H9 (cell line): ENCODE data around the gene DAD1. TPM values are rescaled to one million over a fixed set of nuclear protein-coding genes. Genes with fewer than 3 reads are reported as not detected.

Source experiments
- DNase-seq: peaks from one replicate; pipeline ENCODE4 v3.0.0-alpha.2; 2017
- H2AFZ ChIP-seq: one replicate; pipeline ENCODE4 v1.6.1; 2013; ENCODE audit warnings: mild to moderate bottlenecking, low read length, control low read depth, moderate library complexity
- H2AK5ac ChIP-seq: 2 replicates; pipeline ENCODE4 v1.6.1; 2013; ENCODE audit warnings: low read length, control low read depth, mixed read lengths; ENCODE audit not compliant: insufficient read length
- H2BK120ac ChIP-seq: one replicate; pipeline ENCODE4 v1.6.1; 2013; ENCODE audit warnings: low read depth, mild to moderate bottlenecking, low read length, control low read depth, inconsistent platforms; ENCODE audit not compliant: poor library complexity, severe bottlenecking
- H2BK12ac ChIP-seq: 2 replicates; pipeline ENCODE4 v1.6.1; 2013; ENCODE audit warnings: low read length, control low read depth, mixed read lengths, low read depth; ENCODE audit not compliant: insufficient read length
- H2BK15ac ChIP-seq: 2 replicates; pipeline ENCODE4 v1.6.1; 2013; ENCODE audit warnings: low read depth, low read length, control low read depth
- H2BK20ac ChIP-seq: one replicate; pipeline ENCODE4 v1.6.1; 2013; ENCODE audit warnings: low read depth, mild to moderate bottlenecking, low read length, control low read depth, inconsistent platforms; ENCODE audit not compliant: poor library complexity, severe bottlenecking
- H2BK5ac ChIP-seq: 2 replicates; pipeline ENCODE4 v1.6.1; 2013; ENCODE audit warnings: low read length, control low read depth, mixed read lengths; ENCODE audit not compliant: insufficient read length
- H3K14ac ChIP-seq: 2 replicates; pipeline ENCODE4 v1.6.1; 2013; ENCODE audit warnings: low read length, control low read depth; ENCODE audit not compliant: insufficient read depth
- H3K18ac ChIP-seq: 2 replicates; pipeline ENCODE4 v1.6.1; 2013; ENCODE audit warnings: low read depth, mild to moderate bottlenecking, mixed read lengths, low read length, control low read depth; ENCODE audit not compliant: insufficient read length
- H3K23ac ChIP-seq: 2 replicates; pipeline ENCODE4 v1.6.1; 2013; ENCODE audit warnings: low read length, control low read depth, mixed read lengths, low read depth; ENCODE audit not compliant: insufficient read length
- H3K23me2 ChIP-seq: 2 replicates; pipeline ENCODE4 v1.6.1; 2013; ENCODE audit warnings: low read depth, mild to moderate bottlenecking, mixed read lengths, low read length, control low read depth; ENCODE audit not compliant: insufficient read length, poor library complexity, severe bottlenecking
- H3K27ac ChIP-seq: 2 replicates; pipeline ENCODE4 v1.5.1; 2013; ENCODE audit warnings: low read length, control low read depth, mixed read lengths, low read depth; ENCODE audit not compliant: insufficient read length
- H3K27me3 ChIP-seq: 2 replicates; pipeline ENCODE4 v1.6.1; 2013; ENCODE audit warnings: low read length, control low read depth, inconsistent platforms; ENCODE audit not compliant: insufficient read depth
- H3K4ac ChIP-seq: 2 replicates; pipeline ENCODE4 v1.6.1; 2013; ENCODE audit warnings: low read depth, mild to moderate bottlenecking, control low read depth, inconsistent platforms, low read length, moderate library complexity
- H3K4me1 ChIP-seq: 2 replicates; pipeline ENCODE4 v1.6.1; 2013; ENCODE audit warnings: low read length, control low read depth, inconsistent platforms; ENCODE audit not compliant: insufficient read depth
- H3K4me2 ChIP-seq: 2 replicates; pipeline ENCODE4 v1.6.1; 2013; ENCODE audit warnings: low read length, control low read depth, mixed read lengths; ENCODE audit not compliant: insufficient read length, insufficient read depth
- H3K56ac ChIP-seq: 2 replicates; pipeline ENCODE4 v1.6.1; 2013; ENCODE audit warnings: low read depth, mild to moderate bottlenecking, mixed read lengths, low read length, control low read depth; ENCODE audit not compliant: insufficient read length
- H3K79me1 ChIP-seq: 2 replicates; pipeline ENCODE4 v1.6.1; 2013; ENCODE audit warnings: low read depth, mild to moderate bottlenecking, moderate library complexity, low read length, control low read depth, inconsistent platforms; ENCODE audit not compliant: insufficient read depth, poor library complexity, severe bottlenecking
- H3K79me2 ChIP-seq: 2 replicates; pipeline ENCODE4 v1.6.1; 2013; ENCODE audit warnings: low read length, control low read depth, inconsistent platforms; ENCODE audit not compliant: insufficient read depth
- H3K9ac ChIP-seq: 2 replicates; pipeline ENCODE4 v1.6.1; 2013; ENCODE audit warnings: low read length, control low read depth, mixed read lengths; ENCODE audit not compliant: insufficient read length; ENCODE audit errors: extremely low read depth
- H3K9me3 ChIP-seq: one replicate; pipeline ENCODE4 v1.6.1; 2013; ENCODE audit warnings: low read depth, low read length, inconsistent platforms; ENCODE audit not compliant: control insufficient read depth
- H3T11ph ChIP-seq: one replicate; pipeline ENCODE4 v1.6.1; 2013; ENCODE audit warnings: mild to moderate bottlenecking, low read length, control low read depth, inconsistent platforms
- H4K20me1 ChIP-seq: one replicate; pipeline ENCODE4 v1.6.1; 2013; ENCODE audit not compliant: control insufficient read depth, insufficient read length, insufficient read depth
- H4K5ac ChIP-seq: 2 replicates; pipeline ENCODE4 v1.6.1; 2013; ENCODE audit warnings: low read depth, mild to moderate bottlenecking, mixed read lengths, low read length, control low read depth; ENCODE audit not compliant: insufficient read length
- H4K8ac ChIP-seq: replicated peaks from 2 replicates; pipeline ENCODE4 v1.6.1; 2013; ENCODE audit warnings: low read length, control low read depth, mixed read lengths, low read depth; ENCODE audit not compliant: insufficient read length
- H4K91ac ChIP-seq: 2 replicates; pipeline ENCODE4 v1.6.1; 2013; ENCODE audit warnings: low read depth, mild to moderate bottlenecking, moderate library complexity, mixed read lengths, low read length, control low read depth; ENCODE audit not compliant: insufficient read length
- H3K27ac Mint-ChIP-seq, 3 experiments: 2 replicates in 2 of 3; 3 replicates in 1 of 3; pipeline ENCODE4 v1.8.0; 2020 to 2021; ENCODE audit warnings: mixed read lengths in 3 of 3, mild to moderate bottlenecking in 1 of 3, moderate library complexity in 1 of 3
- H3K27me3 Mint-ChIP-seq: 2 replicates; pipeline ENCODE4 v1.8.0; 2021; ENCODE audit warnings: low read depth, mild to moderate bottlenecking, moderate library complexity, mixed read lengths
- H3K36me3 Mint-ChIP-seq, 3 experiments: 2 replicates in 2 of 3; 3 replicates in 1 of 3; pipeline ENCODE4 v1.8.0; 2020 to 2021; ENCODE audit warnings: low read depth in 3 of 3, mixed read lengths in 3 of 3; ENCODE audit not compliant: insufficient read depth in 1 of 3
- H3K4me1 Mint-ChIP-seq, 2 experiments: 2 replicates each; pipeline ENCODE4 v1.8.0; 2020; ENCODE audit warnings: mixed read lengths in 2 of 2
- H3K4me3 Mint-ChIP-seq, 2 experiments: 2 replicates in 1 of 2; 3 replicates in 1 of 2; pipeline ENCODE4 v1.8.0; 2020 to 2021; ENCODE audit warnings: mild to moderate bottlenecking in 2 of 2, mixed read lengths in 2 of 2, moderate library complexity in 1 of 2
- H3K9me3 Mint-ChIP-seq, 2 experiments: 2 replicates in 1 of 2; 3 replicates in 1 of 2; pipeline ENCODE4 v1.8.0; 2020; ENCODE audit warnings: mild to moderate bottlenecking in 2 of 2, mixed read lengths in 2 of 2, moderate library complexity in 1 of 2
- WGBS: extraction: QIAGEN DNeasy Blood & Tissue Kit; methylation state at CpG from one replicate; pipeline ENCODE4 v1.1.7; 2013; ENCODE audit warnings: missing lambda C conversion rate, low lambda C conversion rate, mixed read lengths; ENCODE audit not compliant: insufficient read length; ENCODE audit errors: extremely low coverage; 5-methylcytosine and 5-hydroxymethylcytosine counted together
- total RNA-seq: library from RNA; stranded (reverse); gene quantifications from 2 replicates; pipeline ENCODE4 v1.2.1, GENCODE V29; 2021
- TF ChIP-seq, protein P1 (sequence below): fragments of 200-600 bp; sonication (generic); conservative IDR thresholded peaks from 3 replicates; pipeline ENCODE4 v1.8.0; 2021; ENCODE audit warnings: antibody characterized with exemption, mild to moderate bottlenecking

DAD1 gene
- total RNA-seq, 1 experiment from 2014 or later = 127 TPM

DNA sequence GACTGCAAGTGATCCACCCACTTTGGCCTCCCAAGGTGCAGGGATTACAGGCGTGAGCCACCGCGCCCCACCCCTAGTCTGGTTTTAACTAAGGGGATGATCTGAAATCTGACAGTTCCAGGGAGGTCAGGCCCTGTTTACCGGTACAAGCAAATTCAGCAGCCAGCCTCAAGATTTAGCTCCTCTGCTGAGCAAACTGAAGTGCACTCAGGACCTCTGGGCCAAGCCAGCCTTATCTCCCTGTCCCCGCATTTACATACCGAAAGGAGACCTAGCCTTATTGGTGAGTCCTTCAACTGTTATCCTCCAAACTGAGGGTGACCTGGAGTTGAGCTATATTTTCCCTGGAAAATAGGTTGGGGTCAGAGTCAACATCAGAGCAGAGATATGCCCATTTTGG, 8.2 kb upstream of the DAD1 start:
- H3K14ac ChIP-seq = no peak overlapping the region
- no peak overlapping the region for H2BK20ac ChIP-seq
- H2AFZ ChIP-seq = no peak overlapping the region
- H3K18ac ChIP-seq = no peak overlapping the region
- no peak for DNase-seq
- H3K23ac ChIP-seq = no peak overlapping the region
- H3K4me2 ChIP-seq = peak overlapping the region; percentile 86
- no peak overlapping the region for H2AK5ac ChIP-seq
- no peak overlapping the region for H2BK5ac ChIP-seq
- H3K79me1 ChIP-seq = no peaks in the 10 kb centered on the region
- no peaks in the 10 kb centered on the region for H3K9me3 ChIP-seq
- Mint-ChIP-seq H3K4me3 (peak overlapping the region; percentile 98 to 99), H3K4me1 (peaks cover 26 to 33% of the 10 kb centered on the region in 2 experiments), H3K36me3 (peaks cover 5 to 8% (median 7%) of the 10 kb centered on the region in 3 experiments; a peak in 6 of 7 replicates), H3K27me3 (peaks cover 1% of the 10 kb centered on the region; the same call in 1 of the 2 replicates), H3K27ac (no peak overlapping the region; a peak in 1 of 7 replicates), H3K9me3 (no peaks in the 10 kb centered on the region; a peak in 1 of 5 replicates)
- H4K8ac ChIP-seq = no peak overlapping the region
- no peak overlapping the region for H3T11ph ChIP-seq
- H2BK15ac ChIP-seq = no peak overlapping the region
- H3K4ac ChIP-seq = no peak overlapping the region
- H4K20me1 ChIP-seq = no peaks in the 10 kb centered on the region
- no peaks in the 10 kb centered on the region for H3K27me3 ChIP-seq
- peaks cover 3% of the 10 kb centered on the region; the same call in 1 of the 2 replicates for H3K4me1 ChIP-seq
- H2BK12ac ChIP-seq = no peak overlapping the region
- H2BK120ac ChIP-seq = no peak overlapping the region
- TF ChIP-seq, protein P1, sequence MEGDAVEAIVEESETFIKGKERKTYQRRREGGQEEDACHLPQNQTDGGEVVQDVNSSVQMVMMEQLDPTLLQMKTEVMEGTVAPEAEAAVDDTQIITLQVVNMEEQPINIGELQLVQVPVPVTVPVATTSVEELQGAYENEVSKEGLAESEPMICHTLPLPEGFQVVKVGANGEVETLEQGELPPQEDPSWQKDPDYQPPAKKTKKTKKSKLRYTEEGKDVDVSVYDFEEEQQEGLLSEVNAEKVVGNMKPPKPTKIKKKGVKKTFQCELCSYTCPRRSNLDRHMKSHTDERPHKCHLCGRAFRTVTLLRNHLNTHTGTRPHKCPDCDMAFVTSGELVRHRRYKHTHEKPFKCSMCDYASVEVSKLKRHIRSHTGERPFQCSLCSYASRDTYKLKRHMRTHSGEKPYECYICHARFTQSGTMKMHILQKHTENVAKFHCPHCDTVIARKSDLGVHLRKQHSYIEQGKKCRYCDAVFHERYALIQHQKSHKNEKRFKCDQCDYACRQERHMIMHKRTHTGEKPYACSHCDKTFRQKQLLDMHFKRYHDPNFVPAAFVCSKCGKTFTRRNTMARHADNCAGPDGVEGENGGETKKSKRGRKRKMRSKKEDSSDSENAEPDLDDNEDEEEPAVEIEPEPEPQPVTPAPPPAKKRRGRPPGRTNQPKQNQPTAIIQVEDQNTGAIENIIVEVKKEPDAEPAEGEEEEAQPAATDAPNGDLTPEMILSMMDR = no peak
- WGBS = no CpG with 5 or more reads among the region's 6 CpGs
- H3K56ac ChIP-seq = no peak overlapping the region
- H3K23me2 ChIP-seq = peaks cover 9% of the 10 kb centered on the region
- no peaks in the 10 kb centered on the region for H3K79me2 ChIP-seq
- no peak overlapping the region for H3K9ac ChIP-seq
- no peak overlapping the region for H3K27ac ChIP-seq
- H4K91ac ChIP-seq = no peak overlapping the region
- no peak overlapping the region for H4K5ac ChIP-seq
